ENCODE data around the gene IRAK4. TPM values are rescaled to one million over a fixed set of nuclear protein-coding genes. Genes with fewer than 3 reads are reported as not detected.
A peak's percentile ranks its signal among the peaks of the same experiment; 100 is the strongest.

IRAK4 gene
- total and polyA plus RNA-seq, 2 experiments from 2014 or later: 11.5 to 24.0 TPM

DNA sequence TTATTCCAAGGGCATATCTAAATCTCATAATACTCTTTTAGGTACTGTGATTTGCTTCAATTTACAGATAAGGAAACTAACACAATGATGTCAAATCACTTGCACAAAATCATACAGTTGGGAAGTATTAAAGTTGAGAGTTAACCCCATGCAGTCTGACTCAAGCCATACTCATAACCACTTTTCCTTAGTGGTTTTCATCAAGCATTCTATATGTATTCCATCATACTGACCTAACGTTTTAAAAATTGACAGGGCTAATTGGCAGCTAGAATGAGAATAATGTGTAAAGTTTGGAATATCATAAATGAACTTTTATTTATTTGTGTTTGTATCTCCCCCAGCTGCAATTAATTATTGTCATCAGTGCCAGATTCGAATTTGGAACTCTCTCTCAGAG lies 21.1 kb upstream of the IRAK4 start:
- 0 to 1% methylated on average over 2 of the region's 2 CpGs for WGBS, 2 experiments (ENCODE audit: low coverage in 1 of 2, low lambda C conversion rate in 2 of 2, missing lambda C conversion rate in 2 of 2)
- no peaks in the 10 kb centered on the region for H3K79me2 ChIP-seq (ENCODE audit: insufficient read depth)
- no peak for TF ChIP-seq EZH2 (IDR thresholded peaks at IDR 0.05; ENCODE audit: insufficient read depth, poor library complexity, severe bottlenecking)
- no peak for TF ChIP-seq EZH2phosphoT487 (IDR thresholded peaks at IDR 0.05; ENCODE audit: insufficient read depth, low read depth)
- no peak overlapping the region for H3K27ac ChIP-seq
- no peaks in the 10 kb centered on the region for H3K9me3 ChIP-seq (ENCODE audit: low read depth)
- H2AFZ ChIP-seq: no peak overlapping the region
- H3K36me3 ChIP-seq (ENCODE audit: low read depth): peaks cover 23% of the 10 kb centered on the region
- peaks cover 27% of the 10 kb centered on the region for H3F3A ChIP-seq (ENCODE audit: insufficient read depth)
- H3K4me3 ChIP-seq: no peak overlapping the region
- no peak overlapping the region for H3K9ac ChIP-seq
- DNase-seq: peak; percentile 67
- peaks cover 46% of the 10 kb centered on the region for H3K4me1 ChIP-seq (ENCODE audit: insufficient read depth)
- no peaks in the 10 kb centered on the region for H3K9me2 ChIP-seq (ENCODE audit: insufficient read depth)
- no peaks in the 10 kb centered on the region for H4K20me1 ChIP-seq (ENCODE audit: insufficient read depth)
- peak overlapping the region; percentile 43 for H3K4me2 ChIP-seq (ENCODE audit: unreplicated experiment)
- H3K27me3 ChIP-seq (replicated peaks; ENCODE audit: insufficient read depth): no peaks in the 10 kb centered on the region
- in situ Hi-C loops (cut with MboI): no loop called here

GRCh38 chr12:43740511-43741100 lies 18.1 kb upstream of the IRAK4 start:
- TF ChIP-seq EZH2phosphoT487 (IDR thresholded peaks at IDR 0.05; ENCODE audit: insufficient read depth, low read depth): no peak
- TF ChIP-seq EZH2 (IDR thresholded peaks at IDR 0.05; ENCODE audit: insufficient read depth, poor library complexity, severe bottlenecking): no peak
- Histone ChIP-seq H3K27ac (peak overlapping the region; percentile 5; the same call in 1 of the 2 replicates), H3K4me2 (ENCODE audit: unreplicated experiment) (peak overlapping the region; percentile 54), H3K27me3 (replicated peaks; ENCODE audit: insufficient read depth) (no peaks in the 10 kb centered on the region), H3F3A (ENCODE audit: insufficient read depth) (peaks cover 38% of the 10 kb centered on the region), H4K20me1 (ENCODE audit: insufficient read depth) (no peaks in the 10 kb centered on the region), H3K4me3 (no peak overlapping the region), H3K9ac (no peak overlapping the region), H3K36me3 (ENCODE audit: low read depth) (peaks cover 28% of the 10 kb centered on the region), H2AFZ (peak overlapping the region; percentile 10; the same call in 1 of the 2 replicates), H3K4me1 (ENCODE audit: insufficient read depth) (peaks cover 51% of the 10 kb centered on the region), H3K9me3 (ENCODE audit: low read depth) (no peaks in the 10 kb centered on the region), H3K9me2 (ENCODE audit: insufficient read depth) (no peaks in the 10 kb centered on the region), H3K79me2 (ENCODE audit: insufficient read depth) (no peaks in the 10 kb centered on the region)
- peak; percentile 38 for DNase-seq
- in situ Hi-C loops (cut with MboI): no loop called here
- WGBS, 2 experiments (ENCODE audit: low coverage in 1 of 2, low lambda C conversion rate in 2 of 2, missing lambda C conversion rate in 2 of 2): 34 to 37% methylated on average over 3 of the region's 3 CpGs

DNA sequence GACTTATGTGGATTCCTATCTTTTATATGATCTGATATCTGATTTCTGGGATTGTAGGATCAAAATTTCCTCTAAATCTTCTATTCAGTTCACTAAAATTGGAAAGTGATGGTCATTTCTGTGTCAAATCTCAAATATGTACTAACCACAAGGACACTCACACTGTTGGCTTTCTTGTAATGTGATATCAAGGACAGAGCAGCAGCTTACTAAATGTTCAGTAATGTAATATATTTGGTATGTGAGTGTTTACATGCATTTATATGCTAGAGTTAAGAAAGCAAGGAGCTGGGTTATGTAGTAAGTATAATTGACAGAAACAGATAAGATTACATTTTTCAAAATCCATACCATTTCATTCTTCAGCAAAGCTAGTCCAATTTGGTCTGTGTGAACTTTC lies 16.6 kb upstream of the IRAK4 start:
- peak; percentile 89 for DNase-seq
- Histone ChIP-seq H3K4me2 (ENCODE audit: unreplicated experiment) (peak overlapping the region; percentile 54), H3K9me3 (ENCODE audit: low read depth) (no peaks in the 10 kb centered on the region), H3K79me2 (ENCODE audit: insufficient read depth) (no peaks in the 10 kb centered on the region), H3F3A (ENCODE audit: insufficient read depth) (peaks cover 38% of the 10 kb centered on the region), H3K4me1 (ENCODE audit: insufficient read depth) (peaks cover 44% of the 10 kb centered on the region), H3K36me3 (ENCODE audit: low read depth) (peaks cover 23% of the 10 kb centered on the region), H3K27me3 (replicated peaks; ENCODE audit: insufficient read depth) (no peaks in the 10 kb centered on the region), H3K9me2 (ENCODE audit: insufficient read depth) (no peaks in the 10 kb centered on the region), H3K27ac (peak overlapping the region; percentile 51), H4K20me1 (ENCODE audit: insufficient read depth) (no peaks in the 10 kb centered on the region), H3K4me3 (peak overlapping the region; percentile 14; the same call in 1 of the 2 replicates), H3K9ac (no peak overlapping the region), H2AFZ (no peak overlapping the region)
- no peak for TF ChIP-seq EZH2 (IDR thresholded peaks at IDR 0.05; ENCODE audit: insufficient read depth, poor library complexity, severe bottlenecking)
- no peak for TF ChIP-seq EZH2phosphoT487 (IDR thresholded peaks at IDR 0.05; ENCODE audit: insufficient read depth, low read depth)
- in situ Hi-C loops (cut with MboI): no loop called here

DNA sequence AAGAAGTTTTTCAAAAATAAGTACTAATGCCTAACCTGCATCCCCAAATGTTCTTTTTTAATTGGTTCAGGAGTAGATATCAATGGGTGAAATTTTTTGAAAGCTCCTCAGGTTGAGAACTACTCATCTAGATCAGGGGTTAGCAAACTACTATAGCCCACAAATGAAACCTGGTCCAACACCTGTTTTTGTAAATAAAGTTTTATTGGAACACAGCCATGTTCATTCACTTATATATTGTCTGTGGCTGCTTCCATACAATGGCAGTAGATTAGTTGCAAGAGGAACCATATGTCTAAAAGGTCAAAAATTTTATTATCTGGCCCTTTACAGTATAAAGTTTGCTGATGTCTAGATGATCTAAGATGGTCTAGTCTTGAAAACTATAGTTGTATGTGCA lies 13.9 kb upstream of the IRAK4 start:
- Histone ChIP-seq H3K4me3 (no peak overlapping the region), H3K27ac (no peak overlapping the region), H3K79me2 (ENCODE audit: insufficient read depth) (no peaks in the 10 kb centered on the region), H3K4me1 (ENCODE audit: insufficient read depth) (peaks cover 30% of the 10 kb centered on the region), H3K27me3 (replicated peaks; ENCODE audit: insufficient read depth) (no peaks in the 10 kb centered on the region), H3K4me2 (ENCODE audit: unreplicated experiment) (no peak overlapping the region), H4K20me1 (ENCODE audit: insufficient read depth) (no peaks in the 10 kb centered on the region), H3K36me3 (ENCODE audit: low read depth) (peaks cover 23% of the 10 kb centered on the region), H3F3A (ENCODE audit: insufficient read depth) (peaks cover 30% of the 10 kb centered on the region), H3K9me3 (ENCODE audit: low read depth) (no peaks in the 10 kb centered on the region), H3K9ac (no peak overlapping the region), H2AFZ (no peak overlapping the region), H3K9me2 (ENCODE audit: insufficient read depth) (no peaks in the 10 kb centered on the region)
- in situ Hi-C loops (cut with MboI): no loop called here
- TF ChIP-seq EZH2phosphoT487 (IDR thresholded peaks at IDR 0.05; ENCODE audit: insufficient read depth, low read depth) (no peak), EZH2 (IDR thresholded peaks at IDR 0.05; ENCODE audit: insufficient read depth, poor library complexity, severe bottlenecking) (no peak)
- DNase-seq: no peak

DNA sequence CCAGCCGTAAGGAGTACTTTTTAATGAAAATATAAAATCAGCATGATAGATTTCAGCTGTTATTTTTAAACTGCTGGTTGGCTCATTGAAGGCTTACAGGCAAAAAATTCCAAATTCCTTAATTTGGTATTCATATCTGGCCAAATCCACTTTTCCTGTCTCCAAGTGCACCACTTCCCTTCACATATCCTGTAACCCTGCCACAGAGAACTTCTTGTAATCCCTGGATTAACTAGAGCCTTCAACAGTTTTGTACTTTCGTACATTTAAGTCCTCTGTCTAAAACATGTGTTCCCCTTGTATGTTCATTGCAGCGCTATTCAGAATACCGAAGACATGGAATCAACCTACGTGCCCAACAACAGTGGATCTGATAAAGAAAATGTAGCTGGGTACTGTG lies 9.7 kb upstream of the IRAK4 start:
- in situ Hi-C loops (cut with MboI): no loop called here

More for the DNA sequence above, 9.7 kb upstream of the IRAK4 start:
- 95 to 96% methylated on average over 5 of the region's 5 CpGs for WGBS, 2 experiments (ENCODE audit: low coverage in 1 of 2, low lambda C conversion rate in 2 of 2, missing lambda C conversion rate in 2 of 2)
- Histone ChIP-seq H3F3A (ENCODE audit: insufficient read depth) (0 out of 2 replicates have a peak, but pooled peaks cover under 1% of the 10 kb centered on the region), H3K9ac (no peak overlapping the region), H4K20me1 (ENCODE audit: insufficient read depth) (no peaks in the 10 kb centered on the region), H3K27me3 (replicated peaks; ENCODE audit: insufficient read depth) (no peaks in the 10 kb centered on the region), H3K4me2 (ENCODE audit: unreplicated experiment) (no peak overlapping the region), H3K9me3 (ENCODE audit: low read depth) (no peaks in the 10 kb centered on the region), H2AFZ (no peak overlapping the region), H3K27ac (no peak overlapping the region), H3K9me2 (ENCODE audit: insufficient read depth) (no peaks in the 10 kb centered on the region; the same call in 1 of the 2 replicates), H3K79me2 (ENCODE audit: insufficient read depth) (peaks cover 7% of the 10 kb centered on the region; the same call in 1 of the 2 replicates), H3K4me1 (ENCODE audit: insufficient read depth) (no peaks in the 10 kb centered on the region), H3K36me3 (ENCODE audit: low read depth) (peaks cover 27% of the 10 kb centered on the region), H3K4me3 (no peak overlapping the region)
- TF ChIP-seq EZH2 (IDR thresholded peaks at IDR 0.05; ENCODE audit: insufficient read depth, poor library complexity, severe bottlenecking) (no peak), EZH2phosphoT487 (IDR thresholded peaks at IDR 0.05; ENCODE audit: insufficient read depth, low read depth) (no peak)
- DNase-seq: no peak

All from GM23248 (cell line).